GM19351 (cell line): ENCODE measurements around the gene PKD1L1.
"Not testable (repeated sequence)": the region's sequence is repeated elsewhere in the genome, so short reads cannot be mapped to it uniquely, and the experiment has no call there.

ENCODE experiments used
- ATAC-seq: cut with Tn5 transposase; IDR thresholded peaks from one replicate; pipeline ENCODE4 v1.9.1; 2021; ENCODE audit warnings: mild to moderate bottlenecking, moderate library complexity; ENCODE audit not compliant: unreplicated experiment

The PKD1L1 gene

GRCh38 chr7:47965456-47965855, 17.2 kb upstream of the PKD1L1 start:
- ATAC-seq: no peak

- no peak for ATAC-seq
These were observed 14.0 kb upstream of the PKD1L1 start for GRCh38 chr7:47962262-47962661.

- ATAC-seq: no peak
These were observed 8.9 kb upstream of the PKD1L1 start for GRCh38 chr7:47957156-47957555.

GRCh38 chr7:47956220-47956619, 8.0 kb upstream of the PKD1L1 start:
- ATAC-seq: no peak

- ATAC-seq: peak; percentile 53
These were observed 6.1 kb upstream of the PKD1L1 start for GRCh38 chr7:47954231-47954911.

- peak; percentile 83 for ATAC-seq
These were observed 5.6 kb upstream of the PKD1L1 start for GRCh38 chr7:47953822-47954221.

GRCh38 chr7:47952224-47952623, 4.0 kb upstream of the PKD1L1 start:
- no peak for ATAC-seq

GRCh38 chr7:47951374-47951773, 3.1 kb upstream of the PKD1L1 start:
- no peak for ATAC-seq

- ATAC-seq: no peak
These were observed 2.4 kb upstream of the PKD1L1 start for GRCh38 chr7:47950714-47951113.

- ATAC-seq: no peak
These were observed 1.4 kb upstream of the PKD1L1 start for GRCh38 chr7:47949703-47950102.

GRCh38 chr7:47947355-47947749, 914 bp downstream of the PKD1L1 start:
- no peak for ATAC-seq

- ATAC-seq: no peak
These were observed 1.5 kb downstream of the PKD1L1 start for GRCh38 chr7:47946581-47947354.

GRCh38 chr7:47945261-47946015, 2.8 kb downstream of the PKD1L1 start:
- ATAC-seq: peak; percentile 77

GRCh38 chr7:47944536-47945260, 3.6 kb downstream of the PKD1L1 start:
- ATAC-seq: no peak

- no peak for ATAC-seq
These were observed 4.4 kb downstream of the PKD1L1 start for GRCh38 chr7:47943676-47944474.

- not testable (repeated sequence) for ATAC-seq
These were observed 5.6 kb downstream of the PKD1L1 start for GRCh38 chr7:47942651-47943050.

GRCh38 chr7:47942132-47942531, 6.1 kb downstream of the PKD1L1 start:
- ATAC-seq: no peak

- no peak for ATAC-seq
These were observed 7.0 kb downstream of the PKD1L1 start for GRCh38 chr7:47941136-47941844.
